NCI-H187 (cell line): ENCODE data around the gene TXN2.
"Not testable (repeated sequence)": the region's sequence is repeated elsewhere in the genome, so short reads cannot be mapped to it uniquely, and the experiment has no call there.

Experiments used
- DNase-seq, 2 experiments: peaks; one replicate each; lab custom pipeline; 2025; lab: John Stamatoyannopoulos, UW

The TXN2 gene

DNA sequence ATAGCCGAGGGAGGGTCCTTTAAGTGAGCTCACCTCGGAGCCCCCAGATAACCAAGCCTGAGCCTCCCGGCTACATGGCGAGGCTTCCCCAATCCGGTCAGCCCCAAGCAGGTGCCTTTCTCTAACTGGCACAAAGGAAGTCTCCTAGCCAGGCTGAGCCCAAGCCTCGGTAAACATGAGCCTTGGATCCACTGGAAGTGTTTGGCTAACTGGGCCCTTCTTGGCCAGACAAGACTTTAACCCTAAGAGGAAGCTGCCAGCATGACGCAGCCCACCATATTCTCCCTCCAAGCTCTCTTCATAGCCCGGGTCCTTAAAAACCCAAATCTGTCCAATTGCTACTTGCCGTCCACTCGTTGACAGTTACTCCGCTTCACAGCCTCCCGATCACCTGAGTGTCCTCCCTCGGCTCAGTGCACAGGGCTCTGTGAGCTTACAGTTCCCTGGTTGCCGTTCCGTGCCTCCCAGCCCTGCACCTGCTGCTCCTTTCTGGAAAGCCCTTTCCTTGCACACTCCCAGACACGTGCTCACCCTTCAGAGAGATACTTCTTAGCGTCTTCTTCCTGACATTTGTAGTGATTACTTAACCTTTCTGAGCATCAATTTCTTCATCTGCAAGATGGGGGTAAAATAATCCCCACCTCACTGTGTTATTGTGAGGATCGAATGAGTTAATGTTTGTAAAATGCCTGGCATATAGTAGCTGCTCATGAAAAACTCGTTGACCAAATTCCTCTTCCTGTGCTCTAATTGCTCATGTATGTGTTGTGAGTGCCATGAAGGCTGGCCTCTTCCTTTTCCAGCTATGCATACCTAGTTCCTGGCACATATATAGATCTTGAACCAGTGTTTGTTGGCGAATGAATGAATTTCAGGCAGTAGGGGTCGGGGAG is 25.6 kb downstream of the TXN2 start:
- peak; percentile 14 to 38 for DNase-seq

GRCh38 chr22:36454916-36455570 is 26.4 kb downstream of the TXN2 start:
- DNase-seq: peak; percentile 47 to 79

DNA sequence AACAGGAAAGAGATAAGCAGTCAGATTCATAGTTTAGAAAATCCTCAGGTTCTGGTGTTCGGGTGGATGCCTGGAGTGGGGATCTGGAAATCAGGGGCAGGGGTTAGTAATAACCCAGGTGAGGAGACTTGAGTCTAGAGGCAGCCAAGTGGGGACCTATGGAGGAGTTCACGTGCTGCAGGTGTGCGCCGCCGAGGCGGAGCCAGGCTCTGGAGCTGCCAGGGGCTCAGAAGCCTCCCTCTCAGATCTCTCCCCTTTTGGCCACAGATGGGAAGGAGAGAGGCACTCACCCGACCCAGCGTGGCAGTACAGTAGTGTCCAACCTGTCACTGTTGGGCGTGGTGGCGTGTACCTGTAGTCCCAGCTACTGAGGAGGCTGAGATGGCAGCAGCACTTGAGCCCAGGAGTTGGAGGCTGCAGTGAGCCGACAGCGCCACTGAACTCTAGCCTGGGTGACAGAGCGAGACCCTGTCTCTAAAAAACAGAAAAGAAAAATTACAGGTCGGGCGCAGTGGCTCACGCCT is 27.5 kb downstream of the TXN2 start:
- no peak for DNase-seq

DNA sequence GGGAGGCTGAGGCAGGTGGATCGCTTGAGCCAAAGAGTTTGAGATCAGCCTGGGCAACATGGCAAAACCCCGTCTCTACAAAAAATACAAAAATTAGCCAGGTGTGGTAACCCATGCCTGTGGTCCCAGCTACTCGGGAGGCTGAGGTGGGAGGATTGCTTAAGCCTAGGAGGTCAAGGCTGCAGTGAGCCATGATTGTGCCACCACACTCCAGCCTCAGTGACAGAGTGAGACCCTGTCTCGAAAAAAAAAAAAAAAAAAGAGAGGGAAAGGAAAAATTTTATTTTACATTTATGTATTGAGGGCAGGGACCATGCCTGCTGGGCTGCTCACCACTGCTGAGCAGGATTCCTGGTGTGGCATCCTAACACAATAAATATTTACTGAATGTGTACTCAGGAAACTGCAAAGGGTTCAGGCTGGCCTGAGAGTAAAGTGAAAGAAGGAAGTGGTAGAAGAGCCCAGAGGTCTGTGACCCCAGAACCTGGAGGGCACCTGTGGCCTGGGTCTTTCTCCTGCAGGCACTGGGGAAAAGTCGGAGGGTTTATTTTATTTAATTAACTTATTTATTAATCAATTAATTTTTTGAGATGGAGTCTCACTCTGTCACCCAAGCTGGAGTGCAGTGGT is 28.3 kb downstream of the TXN2 start:
- DNase-seq: not testable (repeated sequence)

GRCh38 chr22:36452250-36452977 is 29.0 kb downstream of the TXN2 start:
- DNase-seq: no peak

DNA sequence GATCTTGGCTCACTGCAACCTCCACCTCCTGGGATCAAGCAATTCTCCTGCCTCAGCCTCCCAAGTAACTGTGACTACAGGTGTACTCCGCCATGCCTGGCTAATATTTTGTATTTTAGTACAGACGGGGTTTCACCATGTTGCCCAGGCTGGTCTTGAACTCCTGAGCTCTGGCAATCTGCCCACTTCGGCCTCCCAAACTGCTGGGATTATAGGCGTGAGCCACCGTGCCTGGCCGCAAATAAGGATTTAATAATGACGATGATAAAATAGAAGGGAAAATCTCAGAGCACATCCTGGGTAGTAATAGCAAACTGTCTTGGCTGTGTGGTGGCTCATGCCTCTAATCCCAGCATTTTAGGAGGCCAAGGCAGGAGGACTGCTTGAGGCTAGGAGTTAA is 30.5 kb downstream of the TXN2 start:
- not testable (repeated sequence) for DNase-seq

- no peak for DNase-seq
Observed at GRCh38 chr22:36449596-36450175, 31.8 kb downstream of the TXN2 start.

DNA sequence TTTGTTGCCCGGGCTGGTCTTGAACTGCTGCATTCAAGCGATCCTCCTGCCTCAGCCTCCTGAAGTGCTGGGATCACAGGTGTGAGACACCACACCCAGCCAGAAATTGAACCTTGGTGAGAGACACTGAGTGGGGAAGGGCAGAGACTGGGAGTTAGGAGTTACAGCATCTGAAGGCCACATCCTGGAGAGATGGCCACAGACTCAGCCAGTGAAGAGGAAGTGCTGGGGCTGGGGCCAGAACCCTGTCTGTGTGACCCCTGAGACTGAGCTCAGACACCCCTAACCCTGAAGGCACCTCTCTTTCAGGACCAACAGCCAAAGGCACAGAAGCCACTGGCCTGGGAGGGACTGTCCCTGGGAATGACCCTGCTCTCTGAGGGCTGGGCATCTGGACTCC is 33.8 kb downstream of the TXN2 start:
- no peak for DNase-seq

- DNase-seq: no peak
Observed at GRCh38 chr22:36445158-36445668, 36.2 kb downstream of the TXN2 start.

DNA sequence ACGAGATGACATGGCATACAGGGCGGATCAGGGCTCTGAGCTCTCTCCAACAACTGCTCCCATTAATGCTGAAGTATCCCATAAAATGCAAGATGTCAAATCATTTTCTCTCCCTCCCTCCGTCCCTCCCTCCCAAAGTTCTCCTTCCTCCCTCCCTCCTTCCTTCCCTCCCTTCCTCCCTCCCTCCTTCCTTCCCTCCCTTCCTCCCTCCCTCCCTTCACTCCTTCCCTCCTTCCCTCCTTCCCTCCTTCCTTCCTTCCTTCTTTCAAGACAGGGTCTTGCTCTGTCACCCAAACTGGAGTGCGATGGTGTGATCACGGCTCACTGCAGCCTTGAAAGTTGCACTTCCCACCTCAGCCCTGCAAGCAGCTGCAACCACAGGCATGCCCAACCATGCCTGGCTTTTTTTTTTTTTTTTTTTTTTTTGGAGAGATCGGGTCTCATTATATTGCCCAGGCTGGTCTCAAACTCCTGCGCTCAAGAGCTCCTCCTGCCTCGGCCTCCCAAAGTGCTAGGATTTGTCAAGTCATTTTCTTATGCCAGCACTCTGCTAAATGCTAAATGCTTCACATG is 38.2 kb downstream of the TXN2 start:
- no peak for DNase-seq

- DNase-seq: no peak
Observed at GRCh38 chr22:36442506-36443197, 38.8 kb downstream of the TXN2 start.

DNA sequence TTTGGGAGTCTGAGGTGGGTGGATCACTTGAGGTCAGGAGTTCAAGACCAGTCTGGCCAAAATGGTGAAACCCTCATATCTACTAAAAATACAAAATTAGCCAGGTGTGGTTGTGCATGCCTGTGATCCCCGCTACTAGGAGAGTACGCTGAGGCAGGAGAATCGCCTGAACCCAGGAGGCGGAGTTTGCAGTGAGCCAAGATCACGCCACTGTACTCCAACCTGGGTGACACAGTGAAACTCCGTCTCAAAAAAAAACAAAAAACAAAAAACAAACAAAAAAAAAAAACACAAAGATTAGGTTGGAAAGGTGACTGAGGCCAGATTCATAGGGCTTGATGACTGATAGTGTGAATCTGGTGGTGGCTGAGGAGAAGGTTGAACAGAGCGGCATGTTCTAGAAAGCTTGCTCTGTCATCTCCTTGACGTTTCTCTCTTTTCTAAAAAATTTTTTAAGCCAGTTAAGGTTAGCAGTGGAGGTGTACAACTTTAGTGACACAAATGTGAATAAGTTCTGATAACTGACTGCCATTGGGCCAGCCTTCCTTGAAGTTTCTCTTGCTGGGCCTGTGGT is 40.9 kb downstream of the TXN2 start:
- DNase-seq: no peak

DNA sequence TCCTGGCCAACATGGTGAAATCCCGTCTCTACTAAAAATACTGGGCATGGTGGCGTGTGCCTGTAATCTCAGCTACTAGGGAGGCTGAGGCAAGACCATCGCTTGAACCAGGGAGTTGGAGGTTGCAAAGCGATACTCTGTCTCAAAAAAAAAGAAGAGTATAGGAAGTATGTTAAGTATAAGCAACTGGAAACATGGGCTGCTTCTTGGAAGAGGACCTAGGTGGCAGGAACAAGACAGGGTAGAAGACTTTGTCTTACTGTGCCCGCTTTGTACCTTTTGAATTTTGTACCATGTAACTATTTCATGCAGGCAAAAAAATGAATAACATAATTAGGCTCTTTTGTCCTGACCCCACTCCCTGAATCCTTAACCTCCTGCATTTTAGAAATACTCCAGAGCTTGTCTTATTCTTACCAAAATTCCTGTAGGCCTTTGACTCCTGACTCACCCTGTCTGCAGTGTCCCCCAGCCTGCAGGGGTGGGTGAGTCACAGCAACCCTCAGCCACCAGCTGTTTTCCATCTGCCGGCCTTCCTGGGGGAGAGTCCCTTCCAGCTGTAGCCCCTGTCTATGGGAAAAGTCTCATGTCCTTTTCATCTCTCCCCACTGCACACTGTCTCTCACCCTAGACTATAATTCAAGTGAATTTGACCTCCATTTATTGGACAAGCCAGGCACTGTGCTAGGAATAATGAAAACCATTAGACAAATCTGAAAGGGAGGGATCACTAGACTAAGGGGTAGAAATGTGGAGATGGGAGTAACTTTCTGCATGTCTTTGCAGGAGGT is 41.8 kb downstream of the TXN2 start:
- DNase-seq: no peak

DNA sequence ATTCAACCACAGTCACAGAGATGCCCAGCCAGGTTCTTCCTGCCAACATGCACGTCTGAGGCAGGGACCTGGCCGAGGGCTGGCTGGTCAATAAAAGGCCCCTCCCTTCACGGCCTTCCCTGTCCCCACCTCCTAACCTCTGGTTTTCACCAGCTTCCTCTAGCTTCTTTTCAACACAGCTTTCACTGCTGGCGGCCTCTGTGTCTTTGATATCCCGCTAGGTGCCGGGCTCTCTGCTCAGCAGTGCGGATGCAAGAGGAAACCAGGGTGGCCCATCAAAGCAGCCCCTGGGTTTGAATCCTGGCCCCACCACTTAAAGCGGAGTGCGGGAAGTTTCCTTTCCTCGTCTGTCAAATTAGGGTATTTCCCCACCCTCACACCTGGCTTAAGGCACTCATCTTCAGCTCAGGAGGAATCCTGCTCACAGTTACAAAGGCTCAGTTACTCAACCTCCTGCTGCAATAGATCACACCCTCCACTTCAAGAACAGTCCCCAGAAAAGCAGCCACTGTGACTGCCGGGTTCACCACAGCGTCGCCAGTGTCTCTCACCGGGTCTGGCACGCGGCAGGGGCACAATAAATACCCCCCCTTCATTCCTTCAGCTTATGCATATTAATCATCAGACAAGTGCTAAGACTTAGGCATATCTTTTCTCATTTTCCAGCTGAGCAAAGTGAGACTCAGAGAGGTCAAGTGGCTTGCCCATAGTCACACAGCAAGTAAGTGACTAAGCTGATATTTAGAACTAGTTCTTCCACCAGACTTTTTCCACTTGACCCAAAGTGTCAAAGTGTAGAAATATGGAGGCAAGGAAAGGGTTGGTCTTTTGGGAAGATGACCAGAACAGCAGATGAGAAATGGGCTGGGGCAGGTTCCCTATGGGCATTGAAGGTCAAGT is 45.7 kb downstream of the TXN2 start:
- DNase-seq: peak; percentile 27 to 51

- DNase-seq: peak; percentile 24 to 40
Observed at GRCh38 chr22:36433318-36434231, 47.9 kb downstream of the TXN2 start.

DNA sequence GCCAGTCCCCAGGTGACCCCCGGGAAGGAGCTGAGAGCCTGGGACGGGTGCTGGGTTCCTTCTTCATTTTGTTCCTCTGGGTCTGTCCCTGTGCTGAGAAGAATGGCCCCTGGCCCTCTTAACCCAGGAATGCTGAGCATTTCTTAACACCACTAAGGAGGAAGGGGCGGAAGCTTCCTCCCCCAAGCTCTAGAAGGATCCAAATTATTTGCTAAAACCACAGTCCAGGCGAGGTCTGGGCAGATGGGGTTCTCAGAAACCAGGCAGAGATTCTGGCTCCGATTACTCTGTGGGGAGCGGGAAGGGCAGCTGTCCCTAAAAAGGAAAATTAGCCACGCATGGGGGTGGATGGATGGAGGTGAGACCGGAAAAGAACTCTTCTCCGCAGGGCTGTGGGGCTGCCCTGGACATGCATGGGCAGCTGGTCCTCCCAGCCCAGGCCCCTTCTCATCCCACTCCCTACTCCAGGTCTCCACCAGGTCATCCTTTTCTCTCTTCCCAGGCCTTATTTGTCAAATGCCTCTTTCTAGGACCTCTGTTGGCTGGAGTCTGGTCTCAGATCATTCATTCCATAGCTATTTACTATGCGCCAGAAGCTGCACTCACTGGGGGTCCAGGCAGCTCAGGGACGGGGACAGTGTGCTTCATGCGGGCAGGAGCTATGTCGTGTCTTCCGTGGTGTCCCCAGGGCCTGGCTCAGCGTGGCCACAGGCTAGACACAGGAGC is 48.7 kb downstream of the TXN2 start:
- peak in 1 of 2 experiments; percentile 15 for DNase-seq
